Heart right ventricle (tissue), 16 donors: ENCODE data around the gene RBM43. TPM values are rescaled to one million over a fixed set of nuclear protein-coding genes. Genes with fewer than 3 reads are reported as not detected.

Experiments used
- ATAC-seq, 8 donors: fragments of 200-7000 bp; cut with Tn5 transposase; one replicate each; pipeline ENCODE4 v1.9.1; 2020; ENCODE audit warnings: mild to moderate bottlenecking in 8 of 8, moderate library complexity in 8 of 8, moderate number of reproducible peaks in 1 of 8
- DNase-seq, 2 donors: peaks; one replicate each; pipeline ENCODE4 v3.0.0-alpha.2; 2020
- H3K27ac ChIP-seq, 10 donors: fragments of 200-600 bp; sonication (generic) in 2 of 10; one replicate each; pipeline versions ENCODE4 v1.5.0 to v1.8.0; 2020 to 2022; ENCODE audit warnings: mild to moderate bottlenecking in 3 of 10
- H3K27me3 ChIP-seq, 7 donors: fragments of 200-600 bp; one replicate each; pipeline ENCODE4 v1.8.0; 2021 to 2022; ENCODE audit warnings: mild to moderate bottlenecking in 2 of 7
- H3K36me3 ChIP-seq, 9 donors: fragments of 200-600 bp; sonication (generic) in 1 of 9; one replicate each; pipeline versions ENCODE4 v1.5.0 to v1.8.0; 2020 to 2022; ENCODE audit warnings: mild to moderate bottlenecking in 2 of 9
- H3K4me1 ChIP-seq, 9 donors: fragments of 200-600 bp; sonication (generic) in 1 of 9; one replicate each; pipeline versions ENCODE4 v1.5.0 to v1.8.0; 2020 to 2022; ENCODE audit warnings: mild to moderate bottlenecking in 4 of 9
- H3K4me3 ChIP-seq, 10 donors: fragments of 200-600 bp; sonication (generic) in 2 of 10; one replicate each; pipeline versions ENCODE4 v1.5.0 to v1.8.0; 2020 to 2022; ENCODE audit warnings: mild to moderate bottlenecking in 7 of 10, moderate library complexity in 2 of 10
- H3K9me3 ChIP-seq, 11 donors: fragments of 200-600 bp in 10 of 11; sonication (generic) in 2 of 11; one replicate each; pipeline versions ENCODE4 v1.5.0 to v1.8.0; 2013 to 2022; ENCODE audit warnings: mild to moderate bottlenecking in 2 of 11, control low read depth in 1 of 11, moderate library complexity in 1 of 11
- WGBS, 2 donors: extraction: QIAGEN DNeasy Blood & Tissue Kit; methylation state at CpG; one replicate each; pipeline ENCODE4 v1.1.7; 2013; ENCODE audit warnings: inconsistent platforms in 1 of 2; 5-methylcytosine and 5-hydroxymethylcytosine counted together
- intact Hi-C, 10 donors: fragments of 100-400 bp; cut with DNase I; formaldehyde crosslinking; loops; one replicate each; pipeline versions ENCODE4 v1.11.1 to v1.14.2; 2022
- polyA plus RNA-seq, 2 donors: library from polyadenylated mRNA; stranded (reverse); fragments of 200-250 nt; gene quantifications; one replicate each; pipeline ENCODE4 v1.2.3, GENCODE V29; 2013
- total RNA-seq, 10 donors: library from RNA; stranded (reverse); fragmentation: NEBNext Ultra II Directional in 3 of 10; extraction: Animal tissue kit (Norgen Biotek cat#: 25700) in 3 of 10; gene quantifications; one replicate each; pipeline versions ENCODE4 v1.2.1 to v1.2.4, GENCODE V29; 2021 to 2023
- TF ChIP-seq, protein P1 (sequence below), 9 donors: fragments of 200-600 bp; sonication (generic) in 2 of 9; IDR thresholded peaks; one replicate each; pipeline versions ENCODE4 v1.5.0 to v1.8.0; 2021 to 2022; ENCODE audit warnings: antibody characterized with exemption in 9 of 9, mild to moderate bottlenecking in 5 of 9, moderate library complexity in 1 of 9
- donor health status: Arrhythmogenic right ventricular cardiomyopathy.
- donor health status: ischemic (EF 13 %, LVEDD 7.1; RV severe dilation, severe dysfunction).
- donor health status: healthy with polysubstance abuse.
- donor health status: DM: no; HTN: yes; CAD: no.
- donor health status: DM: no; HTN: no; CAD: no.
- donor health status: ischemic (EF 25% LVEDD 6.9; RV normal size, moderate dysfunction).
- donor health status: ischemic (EF 25% LVEDD 5.7; RV mildly dilated, moderate dysfunction).
- donor health status: healthy.
- donor health status: DM: yes; HTN: yes; CAD: no.
- donor health status: Ischemic cardiomyopathy.
- donor health status: ischemic (EF 35%, LVEDD 5.7; RV mildly dilated, moderate dysfunction).
- donor health status: nonischemic (EF 11% LVEDD 7.7; RV severe dilation, severe dysfunction).
- donor health status: DM: yes; HTN: yes; CAD: no.
- donor health status: PGD.
- donor health status: ischemic (EF 29% LVEDD 5.4; RV normal size, mild dysfunction).
- donor health status: nonischemic (EF 23%, LVEDD 6.1; RV moderate dilation, normal function).

RBM43 gene
- total and polyA plus RNA-seq, 12 donors = 0.96 to 2.9 (median 1.6) TPM

DNA sequence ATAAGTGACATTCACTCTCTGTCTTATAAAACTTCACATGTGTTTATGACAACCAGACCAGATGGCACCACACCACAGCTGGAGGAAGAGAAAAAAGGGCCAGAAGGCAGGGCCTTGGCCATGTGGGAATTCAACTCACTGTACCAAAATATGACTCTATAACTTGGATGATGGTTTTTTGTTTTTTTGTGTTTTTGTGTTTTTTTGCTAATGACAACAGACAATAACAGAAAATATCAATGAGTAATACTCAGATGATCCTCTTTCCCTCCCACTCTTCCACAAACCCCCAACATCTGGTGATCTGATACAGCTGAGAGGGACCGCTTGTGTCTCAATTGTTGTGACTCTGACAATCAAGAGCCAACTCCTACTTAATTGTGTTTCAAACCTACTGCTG is 15.4 kb upstream of the RBM43 start:
- no peak overlapping the region for H3K27ac ChIP-seq
- intact Hi-C loops = no loop called here
- WGBS, 2 donors = 54 to 77% methylated on average over 1 of the region's 1 CpG
- TF ChIP-seq, protein P1, sequence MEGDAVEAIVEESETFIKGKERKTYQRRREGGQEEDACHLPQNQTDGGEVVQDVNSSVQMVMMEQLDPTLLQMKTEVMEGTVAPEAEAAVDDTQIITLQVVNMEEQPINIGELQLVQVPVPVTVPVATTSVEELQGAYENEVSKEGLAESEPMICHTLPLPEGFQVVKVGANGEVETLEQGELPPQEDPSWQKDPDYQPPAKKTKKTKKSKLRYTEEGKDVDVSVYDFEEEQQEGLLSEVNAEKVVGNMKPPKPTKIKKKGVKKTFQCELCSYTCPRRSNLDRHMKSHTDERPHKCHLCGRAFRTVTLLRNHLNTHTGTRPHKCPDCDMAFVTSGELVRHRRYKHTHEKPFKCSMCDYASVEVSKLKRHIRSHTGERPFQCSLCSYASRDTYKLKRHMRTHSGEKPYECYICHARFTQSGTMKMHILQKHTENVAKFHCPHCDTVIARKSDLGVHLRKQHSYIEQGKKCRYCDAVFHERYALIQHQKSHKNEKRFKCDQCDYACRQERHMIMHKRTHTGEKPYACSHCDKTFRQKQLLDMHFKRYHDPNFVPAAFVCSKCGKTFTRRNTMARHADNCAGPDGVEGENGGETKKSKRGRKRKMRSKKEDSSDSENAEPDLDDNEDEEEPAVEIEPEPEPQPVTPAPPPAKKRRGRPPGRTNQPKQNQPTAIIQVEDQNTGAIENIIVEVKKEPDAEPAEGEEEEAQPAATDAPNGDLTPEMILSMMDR (IDR thresholded peaks at IDR 0.05) = no peak
- H3K9me3 ChIP-seq = no peaks in the 10 kb centered on the region
- H3K36me3 ChIP-seq = peaks cover 0 to 100% (median 27%) of the 10 kb centered on the region in 9 donors
- ATAC-seq = no peak
- no peak overlapping the region for H3K4me3 ChIP-seq
- no peak for DNase-seq
- H3K27me3 ChIP-seq = no peaks in the 10 kb centered on the region
- H3K4me1 ChIP-seq = no peaks in the 10 kb centered on the region

DNA sequence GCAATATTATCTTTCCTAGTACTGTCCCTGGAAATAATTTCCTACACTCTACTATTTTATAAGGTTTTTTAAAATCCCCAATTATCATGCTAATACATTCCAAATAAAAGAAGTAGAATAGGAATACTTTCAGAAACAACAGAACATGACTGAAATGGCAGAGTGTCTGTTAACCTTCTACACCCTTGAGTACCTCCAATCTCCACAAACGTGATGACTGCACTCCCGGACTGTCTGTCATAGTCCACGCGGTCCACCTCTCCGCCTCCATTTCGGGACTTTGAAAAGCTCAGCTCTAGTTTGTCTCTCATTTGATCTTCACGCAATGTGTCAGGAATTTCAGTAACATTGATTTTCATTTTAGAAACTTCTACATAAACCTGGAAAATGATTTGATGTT is 13.6 kb upstream of the RBM43 start:
- Histone ChIP-seq H3K27ac (no peak overlapping the region), H3K4me3 (no peak overlapping the region), H3K27me3 (no peaks in the 10 kb centered on the region), H3K9me3 (no peaks in the 10 kb centered on the region), H3K36me3 (peaks cover 0 to 100% (median 19%) of the 10 kb centered on the region in 9 donors), H3K4me1 (no peaks in the 10 kb centered on the region)
- TF ChIP-seq, protein P1 (IDR thresholded peaks at IDR 0.05) = no peak
- intact Hi-C loops = no loop called here
- DNase-seq (no peak), ATAC-seq (no peak)
- 88% methylated on average over 7 of the region's 7 CpGs for WGBS, 2 donors

DNA sequence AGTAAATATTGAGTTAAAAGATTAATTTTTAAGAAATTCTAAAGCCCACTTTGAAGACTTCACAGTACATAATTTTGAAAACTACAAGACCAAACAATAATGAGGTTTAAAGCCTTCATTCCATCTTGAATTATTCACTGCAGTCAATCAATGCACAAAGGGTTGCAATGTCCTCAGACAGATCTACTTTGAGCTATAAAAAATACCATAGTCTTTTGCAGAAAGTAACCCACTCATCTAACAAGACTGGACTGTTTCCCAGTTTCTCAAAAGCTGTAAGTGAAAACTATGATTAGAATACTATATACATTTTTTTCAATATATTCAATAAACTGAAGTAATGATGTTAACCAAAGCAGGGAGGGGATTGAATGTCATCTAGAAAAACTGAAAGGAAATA is 10.2 kb upstream of the RBM43 start:
- DNase-seq = no peak
- Histone ChIP-seq H3K36me3 (peaks cover 0 to 73% (median 7%) of the 10 kb centered on the region in 9 donors), H3K4me3 (no peak overlapping the region), H3K27me3 (no peaks in the 10 kb centered on the region), H3K4me1 (no peaks in the 10 kb centered on the region), H3K9me3 (peaks cover 0 to 12% (median 0%) of the 10 kb centered on the region in 11 donors), H3K27ac (no peak overlapping the region)
- TF ChIP-seq, protein P1 (IDR thresholded peaks at IDR 0.05) = no peak
- ATAC-seq = no peak
- intact Hi-C loops = no loop called here

DNA sequence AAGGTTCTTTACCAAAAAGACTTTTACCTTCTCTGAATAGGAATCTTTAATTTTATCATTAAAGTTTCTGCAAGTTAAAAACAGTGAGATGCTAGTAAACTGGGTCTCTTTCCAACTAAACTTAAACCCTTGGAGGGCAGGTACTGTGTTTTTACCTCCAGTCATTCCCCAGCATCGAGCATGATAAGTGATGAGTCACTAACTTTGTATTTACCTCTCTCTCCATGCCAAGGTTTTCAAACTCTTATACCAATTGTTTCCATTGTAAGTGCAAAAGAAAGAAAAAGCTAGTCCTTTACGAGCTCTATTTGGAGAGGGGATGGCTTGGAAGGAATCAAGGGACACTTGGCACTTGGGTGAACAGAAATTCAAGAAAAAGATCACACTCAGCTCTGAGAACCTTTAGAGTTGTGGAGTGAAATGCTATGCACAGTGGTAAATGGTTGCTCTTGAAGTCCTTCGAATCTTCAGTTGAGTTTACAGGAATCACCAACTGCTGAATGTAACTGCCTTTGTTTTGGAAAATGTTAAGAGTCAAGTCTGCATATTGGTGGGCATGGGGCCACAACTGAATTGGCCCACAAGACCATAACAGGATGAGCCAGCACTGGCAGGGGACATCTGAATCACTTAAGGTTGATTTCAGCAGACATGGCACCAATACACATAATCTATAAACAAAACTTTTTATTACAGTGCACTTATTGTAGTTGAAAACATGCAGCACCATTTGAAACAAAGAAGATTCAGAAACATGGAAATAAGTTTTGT is 8.3 kb upstream of the RBM43 start:
- TF ChIP-seq, protein P1 (IDR thresholded peaks at IDR 0.05) = no peak
- Histone ChIP-seq H3K4me1 (no peaks in the 10 kb centered on the region), H3K27me3 (no peaks in the 10 kb centered on the region), H3K36me3 (peaks cover 0 to 55% (median 4%) of the 10 kb centered on the region in 9 donors), H3K9me3 (peaks cover 0 to 12% (median 0%) of the 10 kb centered on the region in 11 donors), H3K4me3 (no peak overlapping the region), H3K27ac (no peak overlapping the region)
- DNase-seq (no peak), ATAC-seq (no peak)
- WGBS, 2 donors = 81 to 82% methylated on average over 3 of the region's 3 CpGs
- intact Hi-C loops = loop anchor here in 4 of 10 donors (10.0 kb wide), 1 partner anchor 145 kb away; no protein-coding TSS in a partner anchor
